ENCODE measurements around the gene CFC1.
"Not testable (repeated sequence)": the region's sequence is repeated elsewhere in the genome, so short reads cannot be mapped to it uniquely, and the experiment has no call there.

- TF ChIP-seq CTCF, EZH2, EZH2phosphoT487 (IDR thresholded peaks at IDR 0.05): not testable (repeated sequence)
Measured at GRCh38 chr2:130571929-130572328, 27.4 kb downstream of the CFC1 start.

All from neural progenitor cell (in vitro differentiated cells).